GM18858 (cell line): ENCODE data around the gene STXBP6.

Experiments
- ATAC-seq: cut with Tn5 transposase; IDR thresholded peaks from one replicate; pipeline ENCODE4 v1.9.1; 2021; ENCODE audit not compliant: unreplicated experiment

Gene STXBP6

GRCh38 chr14:24921903-24922302, 128.0 kb downstream of the STXBP6 start:
- no peak for ATAC-seq

- ATAC-seq: no peak
These were observed 129.5 kb downstream of the STXBP6 start for GRCh38 chr14:24920265-24921075.

GRCh38 chr14:24918822-24919221, 131.1 kb downstream of the STXBP6 start:
- ATAC-seq: no peak

GRCh38 chr14:24915958-24916595, 133.9 kb downstream of the STXBP6 start:
- ATAC-seq: no peak

- no peak for ATAC-seq
These were observed 134.5 kb downstream of the STXBP6 start for GRCh38 chr14:24915403-24915921.

GRCh38 chr14:24913746-24914145, 136.2 kb downstream of the STXBP6 start:
- ATAC-seq: no peak

- ATAC-seq: no peak
These were observed 136.9 kb downstream of the STXBP6 start for GRCh38 chr14:24913021-24913420.

GRCh38 chr14:24911324-24912109, 138.4 kb downstream of the STXBP6 start:
- no peak for ATAC-seq

GRCh38 chr14:24910408-24910986, 139.4 kb downstream of the STXBP6 start:
- ATAC-seq: no peak

- no peak for ATAC-seq
These were observed 140.2 kb downstream of the STXBP6 start for GRCh38 chr14:24909523-24910302.

- no peak for ATAC-seq
These were observed 141.2 kb downstream of the STXBP6 start for GRCh38 chr14:24908592-24909236.

GRCh38 chr14:24904533-24904932, 145.4 kb downstream of the STXBP6 start:
- no peak for ATAC-seq

- no peak for ATAC-seq
These were observed 146.6 kb downstream of the STXBP6 start for GRCh38 chr14:24903337-24903736.

- ATAC-seq: no peak
These were observed 149.5 kb downstream of the STXBP6 start for GRCh38 chr14:24900269-24901100.

- ATAC-seq: no peak
These were observed 152.2 kb downstream of the STXBP6 start for GRCh38 chr14:24897793-24898192.

GRCh38 chr14:24895622-24896021, 154.3 kb downstream of the STXBP6 start:
- no peak for ATAC-seq

GRCh38 chr14:24895243-24895583, 154.7 kb downstream of the STXBP6 start:
- ATAC-seq: no peak

GRCh38 chr14:24894583-24895242, 155.2 kb downstream of the STXBP6 start:
- ATAC-seq: no peak
